GM12878 (cell line): Measurements from ENCODE around the gene ZBTB9. TPM values are rescaled to one million over a fixed set of nuclear protein-coding genes. Genes with fewer than 3 reads are reported as not detected.

Source experiments
- ATAC-seq: fragments of 200-7000 bp; cut with Tn5 transposase; 3 replicates; pipeline ENCODE4 v1.9.1; 2020; ENCODE audit warnings: mild to moderate bottlenecking, moderate library complexity
- BruUV-seq: library from RNA; stranded (reverse); fragments of 400-500 nt; replicated peaks from 2 replicates; lab custom pipeline; 2021; lab: Mats Ljungman, UMichigan
- CTCF ChIA-PET: fragments of 300-600 bp; sonication (Branson Sonifier 250); formaldehyde crosslinking; extraction: SDS; loops from one replicate; lab custom pipeline; 2021; ENCODE audit warnings: inconsistent platforms; lab: Yijun Ruan, JAX
- POLR2A ChIA-PET: fragments of 350-600 bp; formaldehyde crosslinking; extraction: SDS; loops from one replicate; lab custom pipeline; 2021; ENCODE audit warnings: inconsistent platforms; lab: Charles Lee
- RAD21 ChIA-PET: fragments of 300-600 bp; sonication (Branson Sonifier 250); formaldehyde crosslinking; loops from one replicate; lab custom pipeline; 2023; ENCODE audit warnings: antibody characterized with exemption; ENCODE audit not compliant: unreplicated experiment; lab: Charles Lee
- SMC1A ChIA-PET: fragments of 300-600 bp; sonication (Branson Sonifier 250); formaldehyde crosslinking; loops from one replicate; lab custom pipeline; 2023; ENCODE audit not compliant: unreplicated experiment, uncharacterized antibody; lab: Charles Lee
- DNase-seq: peaks from one replicate; pipeline ENCODE4 v3.0.0-alpha.2; 2011; ENCODE audit warnings: low read depth, low spot score
- FAIRE-seq: peaks from 3 replicates; lab custom pipeline; 2011; peaks lifted over from hg19 to GRCh38; lab: Jason Lieb, UNC
- H2AFZ ChIP-seq: 2 replicates; pipeline ENCODE4 v1.6.0; 2011; ENCODE audit warnings: low read depth, low read length, control low read depth; ENCODE audit not compliant: control insufficient read depth
- H3K27ac ChIP-seq: 2 replicates; pipeline ENCODE4 v1.5.1; 2011; ENCODE audit warnings: control low read depth; ENCODE audit not compliant: control insufficient read depth, insufficient read depth
- H3K27me3 ChIP-seq, 2 experiments: replicated peaks in 1 of 2; 2 replicates each; pipeline versions ENCODE4 v1.6.0 to v1.6.1; 2011; ENCODE audit warnings: low read length in 1 of 2; ENCODE audit not compliant: control insufficient read depth in 2 of 2, insufficient read depth in 2 of 2
- H3K36me3 ChIP-seq, 2 experiments: 2 replicates each; pipeline ENCODE4 v1.5.1; 2011; ENCODE audit warnings: low read length in 1 of 2; ENCODE audit not compliant: control insufficient read depth in 2 of 2, insufficient read depth in 2 of 2
- H3K4me1 ChIP-seq: 2 replicates; pipeline ENCODE4 v1.6.1; 2011; ENCODE audit warnings: mild to moderate bottlenecking, low read length, moderate library complexity, mixed read lengths; ENCODE audit not compliant: control insufficient read depth, insufficient read depth
- H3K4me2 ChIP-seq: 2 replicates; pipeline ENCODE4 v1.6.0; 2011; ENCODE audit warnings: control low read depth; ENCODE audit not compliant: control insufficient read depth, insufficient read depth
- H3K4me3 ChIP-seq: fragments of 200-600 bp; sonication (generic); 2 replicates; pipeline ENCODE4 v1.5.1; 2016
- H3K79me2 ChIP-seq: 2 replicates; pipeline ENCODE4 v1.6.0; 2011; ENCODE audit warnings: low read length; ENCODE audit not compliant: control insufficient read depth, insufficient read depth
- H3K9ac ChIP-seq: 2 replicates; pipeline ENCODE4 v1.8.0; 2011; ENCODE audit warnings: low read length, control low read depth, mixed read lengths; ENCODE audit not compliant: control insufficient read depth, insufficient read depth
- H3K9me3 ChIP-seq: replicated peaks from 3 replicates; pipeline ENCODE4 v1.5.1; 2011; ENCODE audit warnings: mild to moderate bottlenecking, low read length; ENCODE audit not compliant: control insufficient read depth, insufficient read depth
- H4K20me1 ChIP-seq: 2 replicates; pipeline ENCODE4 v1.6.0; 2011; ENCODE audit not compliant: control insufficient read depth, insufficient read depth
- ATF7 ChIP-seq: fragments of 450-650 bp; IDR thresholded peaks from 2 replicates; pipeline ENCODE4 v1.6.1; 2016; ENCODE audit warnings: low read depth, mild to moderate bottlenecking
- BCL3 ChIP-seq: IDR thresholded peaks from 2 replicates; pipeline ENCODE4 v1.6.1; 2011; ENCODE audit warnings: borderline replicate concordance, low read depth, mild to moderate bottlenecking, moderate library complexity, low read length; ENCODE audit not compliant: insufficient read depth, poor library complexity, severe bottlenecking
- CREM ChIP-seq: IDR thresholded peaks from 2 replicates; pipeline ENCODE4 v1.6.1; 2014; ENCODE audit warnings: antibody characterized with exemption, low read depth
- FOXK2 ChIP-seq: fragments of 450-650 bp; IDR thresholded peaks from 2 replicates; pipeline ENCODE4 v1.6.1; 2017; ENCODE audit warnings: mild to moderate bottlenecking, moderate library complexity
- IKZF2 ChIP-seq, 2 experiments: fragments of 450-650 bp; IDR thresholded peaks; 2 replicates each; pipeline ENCODE4 v1.6.1; 2017; ENCODE audit warnings: mild to moderate bottlenecking in 2 of 2, moderate library complexity in 2 of 2
- IRF5 ChIP-seq: fragments of 450-650 bp; IDR thresholded peaks from 2 replicates; pipeline ENCODE4 v1.6.1; 2017; ENCODE audit warnings: borderline replicate concordance
- MAX ChIP-seq: IDR thresholded peaks from 2 replicates; pipeline ENCODE4 v1.6.1; 2012; ENCODE audit warnings: low read depth, low read length, improper control_type of control experiment
- MEF2B ChIP-seq: fragments of 450-650 bp; IDR thresholded peaks from 2 replicates; pipeline ENCODE4 v1.6.1; 2018; ENCODE audit warnings: mild to moderate bottlenecking, moderate library complexity; ENCODE audit not compliant: partially characterized antibody, poor library complexity, severe bottlenecking
- MXI1 ChIP-seq: fragments of 150-350 bp; IDR thresholded peaks from 2 replicates; pipeline ENCODE4 v1.6.1; 2011; ENCODE audit warnings: low read depth, mild to moderate bottlenecking, inconsistent platforms, low read length, improper control_type of control experiment
- NFXL1 ChIP-seq: fragments of 450-650 bp; IDR thresholded peaks from 2 replicates; pipeline ENCODE4 v1.6.1; 2017; ENCODE audit warnings: antibody characterized with exemption, mild to moderate bottlenecking, borderline replicate concordance
- NRF1 ChIP-seq: conservative IDR thresholded peaks from 2 replicates; pipeline ENCODE4 v1.6.1; 2011; ENCODE audit warnings: mild to moderate bottlenecking, low read depth, low read length, improper control_type of control experiment
- POLR2AphosphoS5 ChIP-seq: IDR thresholded peaks from 2 replicates; pipeline ENCODE4 v1.6.1; 2011; ENCODE audit warnings: mild to moderate bottlenecking, low read length, inconsistent platforms
- RFX5 ChIP-seq: IDR thresholded peaks from 2 replicates; pipeline ENCODE4 v1.6.1; 2011; ENCODE audit warnings: low read depth, low read length, improper control_type of control experiment
- RUNX3 ChIP-seq: IDR thresholded peaks from 2 replicates; pipeline ENCODE4 v1.6.1; 2012; ENCODE audit warnings: low read length, inconsistent platforms
- SREBF1 ChIP-seq: IDR thresholded peaks from 2 replicates; pipeline ENCODE4 v1.6.1; 2012; ENCODE audit warnings: mild to moderate bottlenecking, low read length
- SRF ChIP-seq, 2 experiments: IDR thresholded peaks; 2 replicates each; pipeline ENCODE4 v1.6.1; 2011; ENCODE audit warnings: low read depth in 2 of 2, low read length in 2 of 2, mild to moderate bottlenecking in 1 of 2, moderate library complexity in 1 of 2
- ZNF24 ChIP-seq: fragments of 450-650 bp; IDR thresholded peaks from 2 replicates; pipeline ENCODE4 v1.6.1; 2017; ENCODE audit warnings: antibody characterized with exemption, mild to moderate bottlenecking
- ZNF622 ChIP-seq: fragments of 450-650 bp; IDR thresholded peaks from 2 replicates; pipeline ENCODE4 v1.6.1; 2017; ENCODE audit warnings: mild to moderate bottlenecking, inconsistent platforms
- WGBS: methylation state at CpG from one replicate; pipeline ENCODE4 v1.1.6; 2016; ENCODE audit warnings: low lambda C conversion rate; ENCODE audit not compliant: insufficient replicate concordance, insufficient coverage; ENCODE audit errors: missing lambda C conversion rate; 5-methylcytosine and 5-hydroxymethylcytosine counted together
- in situ Hi-C: fragments of 300-500 bp; cut with MboI; formaldehyde crosslinking; loops from 9 replicates; pipeline ENCODE4 v1.14.3; 2018; ENCODE audit warnings: mixed read lengths
- intact Hi-C: fragments of 100-400 bp; cut with micrococcal nuclease; formaldehyde crosslinking; loops from one replicate; pipeline ENCODE4 v1.14.2; 2022; ENCODE audit not compliant: unreplicated experiment
- polyA plus RNA-seq, 11 experiments: library from polyadenylated mRNA; depleted of rRNA in 4 of 11; unstranded in 6 of 11; stranded (reverse) in 5 of 11; fragments of >200 nt; fragmentation: Nextera tagmentation in 4 of 11; fragmentation: Illumina TruSeq in 1 of 11; extraction: Ambion mirVana in 4 of 11; extraction: Trizol in 1 of 11; gene quantifications; 1 replicate in 1 of 11; 2 replicates in 10 of 11; pipeline versions ENCODE4 v1.2.1 to v1.2.3, GENCODE V29; 2011 to 2016; ENCODE audit warnings: inconsistent platforms in 2 of 11, missing spikeins in 2 of 11, low read depth in 1 of 11
- total RNA-seq, 4 experiments: library from RNA; depleted of rRNA in 3 of 4; stranded (reverse); fragments of >200 nt in 3 of 4; fragmentation: Illumina TruSeq in 1 of 4; extraction: Trizol in 1 of 4; gene quantifications; 2 replicates each; pipeline versions ENCODE4 v1.2.1 to v1.2.3, GENCODE V29; 2013 to 2021

ZBTB9 gene
- total and polyA plus RNA-seq, 10 of the 15 experiments (the other 5 are each of a cell fraction or from before 2014, with no cell fraction given), result 1.5 to 12.7 (median 6.9) TPM

GRCh38 chr6:33469661-33470060 lies 15.3 kb downstream of the ZBTB9 start:
- Histone ChIP-seq H3K27ac (no peak overlapping the region), H2AFZ (no peak overlapping the region), H4K20me1 (no peaks in the 10 kb centered on the region), H3K79me2 (no peaks in the 10 kb centered on the region), H3K27me3 (no peaks in the 10 kb centered on the region), H3K9ac (no peak overlapping the region), H3K4me3 (no peak overlapping the region), H3K4me1 (no peaks in the 10 kb centered on the region), H3K36me3 (no peaks in the 10 kb centered on the region), H3K9me3 (no peaks in the 10 kb centered on the region), H3K4me2 (no peak overlapping the region)
- ATAC-seq, result no peak
- ChIA-PET POLR2A (no interaction called here), SMC1A (interaction anchor here (1.5 kb wide), 1 partner anchor 99 kb away, joined by 3 read pairs; no protein-coding TSS in a partner anchor), RAD21 (interaction anchor here (1.0 kb wide), 1 partner anchor 77 kb away, joined by 3 read pairs; no protein-coding TSS in a partner anchor), CTCF (no interaction called here)
- BruUV-seq, result no TSS peak
- no peak for TF ChIP-seq ZNF622
- no peak for TF ChIP-seq CREM
- FAIRE-seq, result no peak
- in situ Hi-C loops (no loop called here), intact Hi-C loops (no loop called here)
- WGBS, result 65% methylated on average over 3 of the region's 3 CpGs
- no peak for DNase-seq

DNA sequence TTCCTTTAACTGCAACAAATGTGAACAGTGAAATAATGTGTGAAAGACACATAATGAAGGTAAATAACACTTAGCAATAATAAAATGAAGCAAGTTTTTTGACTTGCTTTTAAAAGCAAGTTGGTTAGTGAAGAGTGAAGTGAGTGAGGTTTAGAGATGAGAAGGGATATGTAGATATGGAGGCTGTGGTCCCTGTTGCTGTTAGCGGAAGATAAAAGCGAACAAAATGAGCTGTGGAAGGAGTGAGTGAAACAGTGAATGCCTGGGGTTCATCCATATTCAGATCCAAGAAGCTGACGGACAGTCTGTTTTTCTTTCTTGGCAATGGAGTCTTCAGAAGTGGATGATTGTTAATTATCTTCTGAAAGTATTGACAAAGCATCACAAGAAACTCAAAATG lies 23.5 kb downstream of the ZBTB9 start:
- H3K27ac ChIP-seq, result no peak overlapping the region
- no peak overlapping the region for H3K4me3 ChIP-seq
- ATAC-seq (no peak), DNase-seq (no peak), FAIRE-seq (no peak)
- no peaks in the 10 kb centered on the region; a peak in 1 of 4 replicates for H3K27me3 ChIP-seq
- BruUV-seq, result no TSS peak
- H3K9me3 ChIP-seq, result no peaks in the 10 kb centered on the region
- H3K4me2 ChIP-seq, result no peak overlapping the region
- no peak overlapping the region for H3K9ac ChIP-seq
- intact Hi-C loops, result no loop called here
- no peaks in the 10 kb centered on the region for H3K36me3 ChIP-seq
- RAD21 ChIA-PET, result no interaction called here
- POLR2A ChIA-PET, result no interaction called here
- WGBS, result 86% methylated on average over 3 of the region's 3 CpGs
- no peaks in the 10 kb centered on the region for H3K4me1 ChIP-seq
- H3K79me2 ChIP-seq, result no peaks in the 10 kb centered on the region
- H4K20me1 ChIP-seq, result no peaks in the 10 kb centered on the region
- CTCF ChIA-PET, result no interaction called here
- no peak overlapping the region for H2AFZ ChIP-seq
- SMC1A ChIA-PET, result no interaction called here
- in situ Hi-C loops, result no loop called here
- TF ChIP-seq POLR2AphosphoS5 (no peak), SREBF1 (no peak), IRF5 (no peak), ATF7 (no peak), MEF2B (no peak), BCL3 (no peak), MAX (no peak), NFXL1 (no peak), ZNF24 (no peak), RUNX3 (no peak), IKZF2 (IDR thresholded peaks at IDR 0.05) (no peak), NRF1 (no peak), MXI1 (no peak), FOXK2 (no peak), SRF (IDR thresholded peaks at IDR 0.05; ENCODE audit: low read depth in 2 of 2, low read length in 2 of 2) (no peak), RFX5 (no peak)
